ENCODE data around the gene ATP2B1. TPM values are rescaled to one million over a fixed set of nuclear protein-coding genes. Genes with fewer than 3 reads are reported as not detected.

The ATP2B1 gene
- total RNA-seq, 1 donor, result 99.9 TPM

- Histone ChIP-seq H3K4me1 (ENCODE audit: insufficient read depth, low read length) (peaks cover 16% of the 10 kb centered on the region), H3K4me3 (ENCODE audit: insufficient read depth, low read length) (no peak overlapping the region), H3K27me3 (ENCODE audit: insufficient read depth, low read length) (no peaks in the 10 kb centered on the region), H3K4me2 (ENCODE audit: insufficient read depth, low read length) (no peak overlapping the region), H4K20me1 (ENCODE audit: insufficient read depth, low read length) (peaks cover 30% of the 10 kb centered on the region), H3K36me3 (ENCODE audit: insufficient read depth, low read length) (no peaks in the 10 kb centered on the region), H3K79me2 (ENCODE audit: insufficient read depth, low read length) (peaks cover 100% of the 10 kb centered on the region), H3K9me3 (ENCODE audit: low read depth, low read length) (no peaks in the 10 kb centered on the region), H2AFZ (ENCODE audit: low read length) (no peak overlapping the region), H3K27ac (ENCODE audit: low read depth, low read length) (no peak overlapping the region)
- no peak for TF ChIP-seq CTCF (IDR thresholded peaks at IDR 0.05; ENCODE audit: extremely low read depth, low read depth, low read length)
- DNase-seq (ENCODE audit: insufficient read length, low spot score, missing footprints), result no peak
Observed at GRCh38 chr12:89697296-89697695, 11.3 kb downstream of the ATP2B1 start.

GRCh38 chr12:89695830-89696229, 12.8 kb downstream of the ATP2B1 start:
- Histone ChIP-seq H3K27me3 (ENCODE audit: insufficient read depth, low read length) (no peaks in the 10 kb centered on the region), H3K36me3 (ENCODE audit: insufficient read depth, low read length) (no peaks in the 10 kb centered on the region), H3K79me2 (ENCODE audit: insufficient read depth, low read length) (peaks cover 100% of the 10 kb centered on the region), H3K9me3 (ENCODE audit: low read depth, low read length) (no peaks in the 10 kb centered on the region), H3K4me2 (ENCODE audit: insufficient read depth, low read length) (peak overlapping the region; percentile 24), H4K20me1 (ENCODE audit: insufficient read depth, low read length) (peaks cover 18% of the 10 kb centered on the region), H3K27ac (ENCODE audit: low read depth, low read length) (peak overlapping the region; percentile 20), H3K4me1 (ENCODE audit: insufficient read depth, low read length) (peaks cover 21% of the 10 kb centered on the region), H3K4me3 (ENCODE audit: insufficient read depth, low read length) (no peak overlapping the region), H2AFZ (ENCODE audit: low read length) (no peak overlapping the region)
- TF ChIP-seq CTCF (IDR thresholded peaks at IDR 0.05; ENCODE audit: extremely low read depth, low read depth, low read length), result no peak
- DNase-seq (ENCODE audit: insufficient read length, low spot score, missing footprints), result peak; percentile 14

- peak overlapping the region; percentile 24 for H3K4me2 ChIP-seq (ENCODE audit: insufficient read depth, low read length)
- H3K4me1 ChIP-seq (ENCODE audit: insufficient read depth, low read length), result peaks cover 15% of the 10 kb centered on the region
- H2AFZ ChIP-seq (ENCODE audit: low read length), result no peak overlapping the region
- TF ChIP-seq CTCF (IDR thresholded peaks at IDR 0.05; ENCODE audit: extremely low read depth, low read depth, low read length), result no peak
- no peaks in the 10 kb centered on the region for H3K9me3 ChIP-seq (ENCODE audit: low read depth, low read length)
- no peaks in the 10 kb centered on the region for H3K27me3 ChIP-seq (ENCODE audit: insufficient read depth, low read length)
- H3K79me2 ChIP-seq (ENCODE audit: insufficient read depth, low read length), result peaks cover 100% of the 10 kb centered on the region
- no peak overlapping the region for H3K4me3 ChIP-seq (ENCODE audit: insufficient read depth, low read length)
- no peaks in the 10 kb centered on the region for H3K36me3 ChIP-seq (ENCODE audit: insufficient read depth, low read length)
- H4K20me1 ChIP-seq (ENCODE audit: insufficient read depth, low read length), result peaks cover 14% of the 10 kb centered on the region
- peak; percentile 30 for DNase-seq (ENCODE audit: insufficient read length, low spot score, missing footprints)
- H3K27ac ChIP-seq (ENCODE audit: low read depth, low read length), result peak overlapping the region; percentile 20
Observed at GRCh38 chr12:89695100-89695499, 13.5 kb downstream of the ATP2B1 start.

- no peak for TF ChIP-seq CTCF (IDR thresholded peaks at IDR 0.05; ENCODE audit: extremely low read depth, low read depth, low read length)
- no peak for DNase-seq (ENCODE audit: insufficient read length, low spot score, missing footprints)
Observed at GRCh38 chr12:89694542-89694941, 14.1 kb downstream of the ATP2B1 start.

More at GRCh38 chr12:89694542-89694941, 14.1 kb downstream of the ATP2B1 start:
- Histone ChIP-seq H3K27ac (ENCODE audit: low read depth, low read length) (no peak overlapping the region), H3K4me1 (ENCODE audit: insufficient read depth, low read length) (peaks cover 11% of the 10 kb centered on the region), H3K9me3 (ENCODE audit: low read depth, low read length) (no peaks in the 10 kb centered on the region), H3K36me3 (ENCODE audit: insufficient read depth, low read length) (no peaks in the 10 kb centered on the region), H3K27me3 (ENCODE audit: insufficient read depth, low read length) (no peaks in the 10 kb centered on the region), H3K4me2 (ENCODE audit: insufficient read depth, low read length) (no peak overlapping the region), H3K4me3 (ENCODE audit: insufficient read depth, low read length) (no peak overlapping the region), H3K79me2 (ENCODE audit: insufficient read depth, low read length) (peaks cover 100% of the 10 kb centered on the region), H4K20me1 (ENCODE audit: insufficient read depth, low read length) (peaks cover 11% of the 10 kb centered on the region), H2AFZ (ENCODE audit: low read length) (no peak overlapping the region)
